H1 (cell line): ENCODE data around the gene WNT2.

ENCODE experiments used
- BACH1 ChIP-seq: IDR thresholded peaks from 2 replicates; pipeline ENCODE4 v1.6.1; 2012; ENCODE audit warnings: low read length, improper control_type of control experiment
- CBX8 ChIP-seq: fragments of 300-800, 300-1000 bp; sonication (generic); IDR thresholded peaks from 2 replicates; pipeline ENCODE4 v1.7.1; 2016; ENCODE audit warnings: low read depth, low read length, borderline replicate concordance
- CEBPB ChIP-seq: IDR thresholded peaks from 2 replicates; pipeline ENCODE4 v1.6.1; 2012; ENCODE audit warnings: low read depth, low read length
- CTCF ChIP-seq, 3 experiments: IDR thresholded peaks; 1 replicate in 2 of 3; 2 replicates in 1 of 3; pipeline versions ENCODE4 v1.5.1 to v1.6.1; 2011; ENCODE audit warnings: low read length in 3 of 3, mild to moderate bottlenecking in 3 of 3, inconsistent platforms in 2 of 3, low read depth in 1 of 3, moderate library complexity in 1 of 3; ENCODE audit not compliant: insufficient read depth in 1 of 3; ENCODE audit errors: control extremely low read depth in 1 of 3
- EZH2 ChIP-seq: fragments of 200-600 bp; sonication (generic); IDR thresholded peaks from 2 replicates; pipeline ENCODE4 v1.7.1; 2012; ENCODE audit warnings: low read depth, mild to moderate bottlenecking, moderate library complexity, low read length, inconsistent platforms; ENCODE audit not compliant: severe bottlenecking
- GABPA ChIP-seq: IDR thresholded peaks from 2 replicates; pipeline ENCODE4 v1.6.1; 2011; ENCODE audit warnings: mild to moderate bottlenecking, low read length, moderate library complexity, borderline replicate concordance; ENCODE audit not compliant: insufficient read depth
- JUND ChIP-seq: IDR thresholded peaks from 2 replicates; pipeline ENCODE4 v1.6.1; 2011; ENCODE audit warnings: mild to moderate bottlenecking, improper control_type of control experiment, low read length
- POLR2A ChIP-seq, 2 experiments: IDR thresholded peaks; 1 replicate in 1 of 2; 2 replicates in 1 of 2; pipeline ENCODE4 v1.6.1; 2011; ENCODE audit warnings: low read depth in 2 of 2, low read length in 2 of 2, mild to moderate bottlenecking in 2 of 2; ENCODE audit errors: control extremely low read depth in 1 of 2
- POLR2AphosphoS5 ChIP-seq: IDR thresholded peaks from 2 replicates; pipeline ENCODE4 v1.6.1; 2011; ENCODE audit warnings: low read depth, low read length
- RAD21 ChIP-seq, 2 experiments: IDR thresholded peaks in 1 of 2; conservative IDR thresholded peaks in 1 of 2; 2 replicates each; pipeline ENCODE4 v1.6.1; 2011; ENCODE audit warnings: low read depth in 2 of 2, low read length in 2 of 2, improper control_type of control experiment in 1 of 2, inconsistent platforms in 1 of 2, mild to moderate bottlenecking in 1 of 2, moderate library complexity in 1 of 2
- SP1 ChIP-seq: IDR thresholded peaks from 2 replicates; pipeline ENCODE4 v1.6.1; 2011; ENCODE audit warnings: low read depth, low read length
- SUZ12 ChIP-seq: fragments of 200-600 bp; sonication (generic); IDR thresholded peaks from 2 replicates; pipeline ENCODE4 v1.6.1; 2012; ENCODE audit warnings: mild to moderate bottlenecking, inconsistent platforms, low read length, moderate library complexity, mixed read lengths
- TAF1 ChIP-seq: IDR thresholded peaks from 2 replicates; pipeline ENCODE4 v1.6.1; 2011; ENCODE audit warnings: mild to moderate bottlenecking, low read depth, low read length

- TF ChIP-seq GABPA (no peak), POLR2A (IDR thresholded peaks at IDR 0.05; ENCODE audit: control extremely low read depth in 1 of 2, low read depth in 2 of 2, low read length in 2 of 2) (no peak), JUND (no peak), SP1 (no peak), RAD21 (IDR thresholded peaks at IDR 0.05 in 1 of 2, conservative IDR thresholded peaks at IDR 0.05 in 1 of 2; ENCODE audit: low read depth in 2 of 2, low read length in 2 of 2) (no peak), SUZ12 (no peak), EZH2 (no peak), CTCF (IDR thresholded peaks at IDR 0.05; ENCODE audit: control extremely low read depth in 1 of 3, insufficient read depth in 1 of 3, low read depth in 1 of 3, low read length in 3 of 3) (no peak), TAF1 (no peak), POLR2AphosphoS5 (no peak), BACH1 (no peak), CEBPB (no peak), CBX8 (no peak)
These were observed 73.2 kb downstream of the WNT2 start for GRCh38 chr7:117249696-117250095.
